Calu3 (cell line): ENCODE data around the gene TERB1. TPM values are rescaled to one million over a fixed set of nuclear protein-coding genes. Genes with fewer than 3 reads are reported as not detected.

Experiments
- BruUV-seq: library from RNA; stranded (reverse); fragments of 400-500 nt; replicated peaks from 2 replicates; lab custom pipeline; 2021; lab: Mats Ljungman, UMichigan
- CTCF ChIA-PET: fragments of 300-600 bp; sonication (Branson Sonifier 250); formaldehyde crosslinking; loops from one replicate; lab custom pipeline; 2022; ENCODE audit warnings: antibody characterized with exemption; lab: Charles Lee
- DNase-seq: peaks from one replicate; pipeline ENCODE4 v3.0.0; 2022
- H3K27ac Mint-ChIP-seq: one replicate; pipeline ENCODE4 v1.8.0; 2022; ENCODE audit warnings: mixed read lengths; ENCODE audit not compliant: unreplicated experiment
- H3K27me3 Mint-ChIP-seq: one replicate; pipeline ENCODE4 v1.8.0; 2022; ENCODE audit warnings: mixed read lengths; ENCODE audit not compliant: unreplicated experiment
- H3K36me3 Mint-ChIP-seq: one replicate; pipeline ENCODE4 v1.8.0; 2022; ENCODE audit warnings: mild to moderate bottlenecking, moderate library complexity, mixed read lengths; ENCODE audit not compliant: insufficient read depth, unreplicated experiment
- H3K4me1 Mint-ChIP-seq: one replicate; pipeline ENCODE4 v1.8.0; 2022; ENCODE audit warnings: mild to moderate bottlenecking, low read depth, mixed read lengths; ENCODE audit not compliant: unreplicated experiment
- H3K4me3 Mint-ChIP-seq: one replicate; pipeline ENCODE4 v1.8.0; 2022; ENCODE audit warnings: mild to moderate bottlenecking, low read depth, moderate library complexity, mixed read lengths; ENCODE audit not compliant: unreplicated experiment
- H3K9me3 Mint-ChIP-seq: one replicate; pipeline ENCODE4 v1.8.0; 2022; ENCODE audit warnings: low read depth, mixed read lengths; ENCODE audit not compliant: unreplicated experiment
- intact Hi-C: fragments of 100-400 bp; cut with micrococcal nuclease; formaldehyde crosslinking; loops from one replicate; pipeline ENCODE4 v1.10.0; 2022; ENCODE audit not compliant: unreplicated experiment
- total RNA-seq: library from RNA; stranded (reverse); gene quantifications from 2 replicates; pipeline ENCODE4 v1.2.3, GENCODE V29; 2022
- TF ChIP-seq, protein P1 (sequence below): fragments of 200-600 bp; IDR thresholded peaks from one replicate; pipeline ENCODE4 v1.8.0; 2022; ENCODE audit warnings: antibody characterized with exemption; ENCODE audit not compliant: unreplicated experiment

Gene TERB1
- total RNA-seq, 1 experiment from 2014 or later = 0.59 TPM

DNA sequence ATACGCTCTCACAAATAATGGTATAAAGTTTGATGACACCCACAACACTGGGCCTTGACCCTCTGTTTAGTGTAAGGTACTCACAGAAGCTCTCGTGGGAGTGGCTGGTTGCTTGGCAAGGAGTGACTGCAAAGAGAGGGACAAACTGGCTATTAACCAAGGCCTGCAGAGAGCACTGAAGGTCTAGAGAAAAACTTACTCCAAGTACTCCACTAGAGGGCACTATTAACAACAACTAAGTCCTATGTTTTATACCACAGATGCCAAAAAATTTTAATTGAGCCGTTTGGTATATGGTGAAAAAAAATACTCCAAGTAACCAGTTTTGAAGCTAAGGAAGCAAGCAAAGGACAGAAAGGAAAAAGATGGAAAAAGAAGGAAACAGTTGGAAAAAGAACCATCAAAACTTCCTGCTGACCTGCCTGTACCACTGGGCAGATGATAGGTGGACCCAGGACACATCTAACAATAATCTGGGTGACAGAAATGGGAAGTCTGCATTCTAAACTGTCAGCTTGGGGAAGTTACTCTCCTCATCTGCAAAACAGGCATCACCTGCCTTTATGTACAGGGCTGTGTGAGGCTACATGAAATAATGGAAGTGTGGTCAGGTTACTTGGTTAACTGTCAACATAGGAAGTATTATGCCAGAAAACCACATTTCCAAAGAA lies 73.1 kb downstream of the TERB1 start:
- Mint-ChIP-seq H3K36me3 (peaks cover 81% of the 10 kb centered on the region), H3K4me3 (no peak overlapping the region), H3K27ac (peak overlapping the region; percentile 4), H3K4me1 (no peaks in the 10 kb centered on the region), H3K27me3 (no peaks in the 10 kb centered on the region), H3K9me3 (no peaks in the 10 kb centered on the region)
- CTCF ChIA-PET = interaction anchor here (0.6 to 0.8 kb wide), 4 partner anchors 13 to 145 kb away, joined by 3 to 5 read pairs (median 3); no protein-coding TSS in a partner anchor
- intact Hi-C loops = loop anchor here (5.0 kb wide), 1 partner anchor 139 kb away; no protein-coding TSS in a partner anchor
- DNase-seq = no peak
- no TSS peak for BruUV-seq
- TF ChIP-seq, protein P1, sequence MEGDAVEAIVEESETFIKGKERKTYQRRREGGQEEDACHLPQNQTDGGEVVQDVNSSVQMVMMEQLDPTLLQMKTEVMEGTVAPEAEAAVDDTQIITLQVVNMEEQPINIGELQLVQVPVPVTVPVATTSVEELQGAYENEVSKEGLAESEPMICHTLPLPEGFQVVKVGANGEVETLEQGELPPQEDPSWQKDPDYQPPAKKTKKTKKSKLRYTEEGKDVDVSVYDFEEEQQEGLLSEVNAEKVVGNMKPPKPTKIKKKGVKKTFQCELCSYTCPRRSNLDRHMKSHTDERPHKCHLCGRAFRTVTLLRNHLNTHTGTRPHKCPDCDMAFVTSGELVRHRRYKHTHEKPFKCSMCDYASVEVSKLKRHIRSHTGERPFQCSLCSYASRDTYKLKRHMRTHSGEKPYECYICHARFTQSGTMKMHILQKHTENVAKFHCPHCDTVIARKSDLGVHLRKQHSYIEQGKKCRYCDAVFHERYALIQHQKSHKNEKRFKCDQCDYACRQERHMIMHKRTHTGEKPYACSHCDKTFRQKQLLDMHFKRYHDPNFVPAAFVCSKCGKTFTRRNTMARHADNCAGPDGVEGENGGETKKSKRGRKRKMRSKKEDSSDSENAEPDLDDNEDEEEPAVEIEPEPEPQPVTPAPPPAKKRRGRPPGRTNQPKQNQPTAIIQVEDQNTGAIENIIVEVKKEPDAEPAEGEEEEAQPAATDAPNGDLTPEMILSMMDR = peak; percentile 61

DNA sequence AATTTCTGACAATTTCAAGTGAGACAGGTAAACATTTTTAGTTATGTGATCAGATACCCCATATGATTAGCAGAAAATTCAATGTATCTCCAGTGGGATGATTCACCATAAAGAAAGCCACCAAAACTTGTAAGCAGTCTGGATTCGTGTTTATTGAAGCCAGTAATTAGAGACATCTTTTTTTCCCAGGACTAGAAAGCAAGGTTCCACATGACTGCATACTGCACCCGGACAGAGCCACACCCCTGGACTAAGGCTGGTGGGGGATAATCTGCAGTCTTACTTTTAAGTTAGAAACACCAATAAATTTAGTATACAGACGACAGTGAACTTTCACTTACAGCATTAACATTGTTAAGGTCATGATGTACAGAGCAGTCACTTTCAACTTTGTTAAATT lies 80.6 kb downstream of the TERB1 start:
- Mint-ChIP-seq H3K4me1 (no peaks in the 10 kb centered on the region), H3K4me3 (no peak overlapping the region), H3K36me3 (peaks cover 55% of the 10 kb centered on the region), H3K27me3 (no peaks in the 10 kb centered on the region), H3K9me3 (no peaks in the 10 kb centered on the region), H3K27ac (no peak overlapping the region)
- DNase-seq = no peak
- intact Hi-C loops = no loop called here
- no TSS peak for BruUV-seq
- CTCF ChIA-PET = no interaction called here
- TF ChIP-seq, protein P1 = no peak

DNA sequence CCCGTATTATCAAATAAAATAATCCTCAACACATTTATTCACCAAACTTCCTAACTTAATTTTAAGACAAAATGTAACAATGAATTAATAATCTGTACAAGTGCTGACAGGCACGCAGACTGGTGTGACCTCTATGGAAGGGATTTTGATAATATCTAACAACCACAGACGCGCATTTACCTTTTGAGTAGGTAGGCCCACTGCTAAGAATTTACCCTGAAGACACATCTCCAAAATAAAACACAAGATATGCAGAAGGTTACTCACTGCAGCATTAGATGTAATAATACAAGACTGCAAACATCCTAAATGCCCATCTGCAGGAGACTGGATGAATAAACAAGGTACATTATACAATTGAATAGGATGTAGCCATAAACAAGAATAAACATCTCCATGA lies 82.1 kb downstream of the TERB1 start:
- no peaks in the 10 kb centered on the region for H3K27me3 Mint-ChIP-seq
- no peaks in the 10 kb centered on the region for H3K9me3 Mint-ChIP-seq
- peaks cover 40% of the 10 kb centered on the region for H3K36me3 Mint-ChIP-seq
- no peak overlapping the region for H3K4me3 Mint-ChIP-seq
- no peak overlapping the region for H3K27ac Mint-ChIP-seq
- TF ChIP-seq, protein P1 = no peak
- no TSS peak for BruUV-seq
- intact Hi-C loops = no loop called here
- DNase-seq = no peak
- CTCF ChIA-PET = interaction anchor here (0.7 kb wide), 1 partner anchor 332 kb away, joined by 5 read pairs; no protein-coding TSS in a partner anchor
- H3K4me1 Mint-ChIP-seq = no peaks in the 10 kb centered on the region

DNA sequence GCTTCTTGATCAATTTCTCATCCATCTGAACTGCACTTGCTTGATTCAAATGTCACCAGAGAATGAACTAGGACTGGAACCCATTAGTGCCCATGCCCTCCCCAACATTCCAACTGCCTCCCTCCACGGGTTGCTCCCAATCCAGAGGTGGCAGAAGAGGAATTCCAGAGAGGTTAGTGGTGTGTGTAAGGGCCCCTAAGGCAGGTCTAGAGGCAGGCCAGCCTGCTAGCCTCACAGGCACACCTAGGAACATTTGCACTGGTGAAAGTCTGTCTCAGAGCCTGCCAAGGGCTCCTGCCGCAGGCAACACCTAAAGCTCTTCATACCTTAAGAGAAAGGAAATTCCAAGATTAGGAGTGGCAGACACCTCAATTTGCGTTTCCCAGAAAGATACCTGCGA lies 83.6 kb downstream of the TERB1 start:
- Mint-ChIP-seq H3K36me3 (peaks cover 26% of the 10 kb centered on the region), H3K27ac (no peak overlapping the region), H3K27me3 (no peaks in the 10 kb centered on the region), H3K9me3 (peaks cover under 1% of the 10 kb centered on the region), H3K4me1 (no peaks in the 10 kb centered on the region), H3K4me3 (no peak overlapping the region)
- CTCF ChIA-PET = no interaction called here
- DNase-seq = no peak
- BruUV-seq = no TSS peak
- intact Hi-C loops = no loop called here
- TF ChIP-seq, protein P1 = no peak
